PC-9 (cell line): Measurements from ENCODE around the gene TMEM138.

Experiments used
- EZH2 ChIP-seq: fragments of 200-600 bp; sonication (generic); IDR thresholded peaks from 2 replicates; pipeline ENCODE4 v1.8.0; 2017; ENCODE audit warnings: antibody characterized with exemption, low read depth
- TF ChIP-seq, protein P1 (sequence below): fragments of 200-600 bp; sonication (generic); conservative IDR thresholded peaks from 2 replicates; pipeline ENCODE4 v1.6.1; 2017; ENCODE audit warnings: mixed run types, antibody characterized with exemption, mild to moderate bottlenecking, moderate library complexity

DNA sequence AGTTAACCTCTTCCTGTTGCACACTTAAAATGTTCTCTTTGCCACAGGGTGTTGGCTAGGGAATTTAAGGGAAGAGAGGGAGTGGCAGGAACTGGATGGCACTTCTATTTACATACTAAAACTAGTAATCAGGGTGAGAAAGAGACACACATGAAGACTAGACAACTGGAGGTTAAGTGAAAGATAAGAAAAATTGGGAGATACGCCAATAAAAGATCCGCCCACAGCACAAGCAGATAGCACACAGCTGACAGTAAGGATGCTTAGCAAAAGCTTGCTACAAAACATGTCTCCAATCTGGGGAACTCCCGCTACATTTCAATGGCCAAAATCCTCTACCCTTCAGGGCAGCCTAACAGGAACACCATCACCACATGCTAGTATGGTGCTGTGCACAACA lies 54.8 kb downstream of the TMEM138 start:
- TF ChIP-seq, protein P1, sequence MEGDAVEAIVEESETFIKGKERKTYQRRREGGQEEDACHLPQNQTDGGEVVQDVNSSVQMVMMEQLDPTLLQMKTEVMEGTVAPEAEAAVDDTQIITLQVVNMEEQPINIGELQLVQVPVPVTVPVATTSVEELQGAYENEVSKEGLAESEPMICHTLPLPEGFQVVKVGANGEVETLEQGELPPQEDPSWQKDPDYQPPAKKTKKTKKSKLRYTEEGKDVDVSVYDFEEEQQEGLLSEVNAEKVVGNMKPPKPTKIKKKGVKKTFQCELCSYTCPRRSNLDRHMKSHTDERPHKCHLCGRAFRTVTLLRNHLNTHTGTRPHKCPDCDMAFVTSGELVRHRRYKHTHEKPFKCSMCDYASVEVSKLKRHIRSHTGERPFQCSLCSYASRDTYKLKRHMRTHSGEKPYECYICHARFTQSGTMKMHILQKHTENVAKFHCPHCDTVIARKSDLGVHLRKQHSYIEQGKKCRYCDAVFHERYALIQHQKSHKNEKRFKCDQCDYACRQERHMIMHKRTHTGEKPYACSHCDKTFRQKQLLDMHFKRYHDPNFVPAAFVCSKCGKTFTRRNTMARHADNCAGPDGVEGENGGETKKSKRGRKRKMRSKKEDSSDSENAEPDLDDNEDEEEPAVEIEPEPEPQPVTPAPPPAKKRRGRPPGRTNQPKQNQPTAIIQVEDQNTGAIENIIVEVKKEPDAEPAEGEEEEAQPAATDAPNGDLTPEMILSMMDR, result no peak
- no peak for TF ChIP-seq EZH2
